ENCODE measurements around the gene PROSER3.
"Not testable (repeated sequence)": the region's sequence is repeated elsewhere in the genome, so short reads cannot be mapped to it uniquely, and the experiment has no call there.

The PROSER3 gene

DNA sequence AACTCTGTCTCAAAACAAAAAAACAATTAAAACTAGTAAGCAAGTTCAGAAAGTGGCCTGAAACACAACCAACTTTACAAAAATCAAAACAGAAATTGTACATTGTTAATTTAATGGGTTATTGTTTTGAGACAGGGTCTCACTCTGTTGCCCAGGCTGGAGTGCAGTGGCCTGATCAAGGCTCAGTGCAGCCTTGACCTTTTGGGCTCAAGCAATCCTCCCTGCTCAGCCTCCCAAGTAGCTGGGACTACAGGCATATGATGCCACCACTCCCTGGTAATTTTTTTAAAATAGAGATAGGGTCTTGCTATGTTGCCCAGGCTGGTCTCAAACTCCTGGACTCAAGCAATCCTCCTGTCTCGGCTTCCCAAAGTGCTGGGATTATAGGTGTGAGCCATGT lies 37.6 kb downstream of the PROSER3 start:
- not testable (repeated sequence) for DNase-seq

DNA sequence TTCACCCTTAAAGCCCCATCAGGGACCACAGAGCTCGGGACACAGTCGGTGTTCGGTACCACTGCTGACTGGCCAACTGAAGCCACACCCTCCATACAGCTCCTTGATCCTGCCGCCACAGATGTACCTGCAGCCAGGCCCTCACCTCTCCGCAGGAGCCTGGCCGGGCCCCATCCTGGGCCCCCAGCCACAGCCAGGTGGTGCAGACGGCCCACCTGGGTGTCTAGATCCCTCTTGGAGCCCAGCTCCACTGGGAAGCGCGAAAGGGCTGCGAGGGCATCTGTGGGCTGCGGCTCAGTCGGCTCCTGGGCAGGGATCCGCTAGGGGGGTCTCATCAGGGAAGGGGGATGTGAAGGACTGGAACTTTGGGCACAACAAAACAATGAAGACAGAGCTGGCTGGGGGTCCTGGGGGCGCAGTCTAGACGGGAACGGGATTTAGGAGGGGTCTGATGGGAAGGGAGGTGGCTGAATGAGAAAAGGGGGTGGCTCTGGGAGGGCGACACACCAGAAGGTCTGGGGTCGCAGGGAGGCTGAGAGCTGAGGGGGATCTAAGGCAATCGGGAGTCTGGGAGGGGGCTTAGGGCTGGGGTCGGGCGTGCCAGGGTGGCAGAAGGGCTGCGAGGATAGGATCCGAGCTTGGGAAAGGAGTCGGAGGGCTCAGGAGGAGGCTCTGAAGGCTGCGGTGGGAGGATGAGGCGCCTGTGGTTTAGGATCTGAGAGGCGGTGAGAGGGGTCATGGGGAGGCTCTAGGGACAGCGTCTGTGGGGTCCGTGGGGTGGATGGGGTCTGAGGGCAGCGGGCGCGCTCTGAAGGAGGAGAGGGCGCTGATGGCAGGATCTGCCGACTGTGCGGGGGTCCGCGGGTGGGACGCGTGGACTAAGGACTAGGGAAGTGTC lies 38.9 kb downstream of the PROSER3 start:
- DNase-seq, result no peak

DNA sequence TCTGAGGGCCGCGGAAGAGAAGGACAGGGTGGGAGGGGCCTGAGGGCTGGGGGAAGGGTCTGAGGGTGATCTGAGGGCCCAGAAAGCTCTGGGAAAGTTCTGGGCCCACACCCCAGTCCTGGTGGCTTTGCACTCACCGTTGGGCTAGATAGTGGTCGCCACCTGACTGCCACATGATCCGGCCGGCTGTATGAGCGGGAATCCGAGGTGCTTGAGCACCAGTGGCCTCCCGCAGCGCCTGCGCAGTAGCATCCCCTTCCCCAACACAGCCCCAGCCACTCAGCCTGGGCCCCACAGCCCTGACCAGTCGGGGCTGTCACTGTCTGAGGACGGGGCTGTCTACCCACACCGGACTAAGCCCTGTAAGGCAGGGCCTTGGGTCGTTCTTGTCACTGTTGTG lies 39.7 kb downstream of the PROSER3 start:
- no peak for DNase-seq

DNA sequence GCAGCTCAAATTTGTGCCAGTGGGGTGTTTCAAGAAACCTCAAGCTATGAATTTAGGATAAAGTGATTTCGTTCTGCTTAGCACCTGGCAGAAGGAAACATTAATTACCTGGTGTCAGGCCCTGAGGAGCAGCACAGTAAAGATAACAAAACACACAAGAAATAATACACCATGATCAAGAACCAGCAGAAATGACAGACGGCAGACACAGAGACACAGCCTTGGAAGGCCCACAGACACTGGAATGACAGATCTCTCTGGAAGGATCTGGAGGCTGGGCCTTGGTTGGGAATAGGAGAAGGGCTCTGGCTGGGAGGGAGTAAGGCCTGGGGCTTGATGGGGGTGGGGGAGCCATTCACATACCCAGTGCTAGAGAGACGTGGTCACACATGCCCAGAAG lies 43.9 kb downstream of the PROSER3 start:
- DNase-seq, result no peak

DNA sequence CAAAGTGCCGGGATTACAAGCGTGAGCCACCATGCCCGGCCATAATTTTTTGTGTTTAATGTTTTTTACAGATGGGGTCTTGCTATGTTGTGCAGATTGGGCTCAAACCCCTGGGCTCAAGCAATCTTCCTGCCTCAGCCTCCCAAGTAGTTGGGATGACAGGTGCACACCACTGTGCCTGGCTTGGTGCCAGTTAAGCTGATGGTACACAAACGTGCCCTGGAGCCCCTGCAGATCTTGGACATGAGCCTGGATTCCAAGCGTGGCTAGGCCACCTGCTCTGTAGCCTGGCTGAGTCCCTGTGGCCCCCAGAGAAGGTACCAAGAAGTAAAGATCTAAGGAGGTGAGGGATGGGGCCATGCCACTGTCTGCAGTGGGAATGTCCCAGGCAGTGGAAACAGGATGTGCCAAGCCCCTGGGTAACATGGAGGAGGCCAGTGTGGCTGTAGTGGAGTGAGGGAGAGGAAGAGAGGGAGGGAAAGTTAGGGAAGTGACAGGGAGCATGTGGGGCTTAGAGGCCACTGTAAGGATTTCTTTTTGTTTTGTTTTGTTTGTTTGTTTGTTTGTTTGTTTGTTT lies 47.6 kb downstream of the PROSER3 start:
- DNase-seq, result no peak

DNA sequence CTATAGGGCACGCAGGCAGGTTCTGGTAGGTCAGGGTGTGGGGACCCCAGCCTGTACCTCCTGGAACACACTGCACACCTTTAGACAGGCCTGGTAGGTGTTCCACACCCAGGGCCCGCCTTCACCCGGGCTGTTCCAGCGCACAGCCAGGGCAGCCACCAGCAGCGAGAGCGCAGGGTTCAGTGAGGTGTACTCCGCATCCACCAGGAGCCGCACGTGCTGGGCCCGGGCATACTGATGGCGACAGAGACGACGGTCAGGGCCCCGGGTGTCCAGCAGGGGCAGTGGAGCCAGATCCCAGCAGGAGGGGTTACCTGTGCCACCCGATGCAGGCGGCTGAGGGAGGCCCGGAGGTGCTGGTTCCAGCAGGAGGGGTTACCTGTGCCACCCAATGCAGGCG lies 48.6 kb downstream of the PROSER3 start:
- no peak for DNase-seq

DNA sequence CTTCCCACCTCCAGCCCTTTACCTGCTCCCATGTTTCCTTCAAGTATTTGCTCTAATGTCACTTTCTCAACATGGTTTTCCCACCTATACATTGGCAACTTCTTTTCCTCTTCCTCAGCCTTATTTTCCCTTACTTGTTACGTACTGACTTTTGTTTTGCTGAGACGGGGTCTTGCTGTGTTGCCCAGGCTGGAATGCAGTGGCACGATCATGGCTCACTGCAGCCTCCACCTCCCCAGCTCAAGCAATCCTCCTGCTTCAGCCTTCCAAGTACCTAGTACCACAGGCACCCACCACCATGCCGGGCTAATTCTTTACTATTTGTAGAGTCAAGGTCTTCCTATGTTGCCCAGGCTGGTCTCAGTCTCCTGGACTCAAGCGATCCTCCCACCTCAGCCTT lies 49.7 kb downstream of the PROSER3 start:
- DNase-seq, result no peak

DNA sequence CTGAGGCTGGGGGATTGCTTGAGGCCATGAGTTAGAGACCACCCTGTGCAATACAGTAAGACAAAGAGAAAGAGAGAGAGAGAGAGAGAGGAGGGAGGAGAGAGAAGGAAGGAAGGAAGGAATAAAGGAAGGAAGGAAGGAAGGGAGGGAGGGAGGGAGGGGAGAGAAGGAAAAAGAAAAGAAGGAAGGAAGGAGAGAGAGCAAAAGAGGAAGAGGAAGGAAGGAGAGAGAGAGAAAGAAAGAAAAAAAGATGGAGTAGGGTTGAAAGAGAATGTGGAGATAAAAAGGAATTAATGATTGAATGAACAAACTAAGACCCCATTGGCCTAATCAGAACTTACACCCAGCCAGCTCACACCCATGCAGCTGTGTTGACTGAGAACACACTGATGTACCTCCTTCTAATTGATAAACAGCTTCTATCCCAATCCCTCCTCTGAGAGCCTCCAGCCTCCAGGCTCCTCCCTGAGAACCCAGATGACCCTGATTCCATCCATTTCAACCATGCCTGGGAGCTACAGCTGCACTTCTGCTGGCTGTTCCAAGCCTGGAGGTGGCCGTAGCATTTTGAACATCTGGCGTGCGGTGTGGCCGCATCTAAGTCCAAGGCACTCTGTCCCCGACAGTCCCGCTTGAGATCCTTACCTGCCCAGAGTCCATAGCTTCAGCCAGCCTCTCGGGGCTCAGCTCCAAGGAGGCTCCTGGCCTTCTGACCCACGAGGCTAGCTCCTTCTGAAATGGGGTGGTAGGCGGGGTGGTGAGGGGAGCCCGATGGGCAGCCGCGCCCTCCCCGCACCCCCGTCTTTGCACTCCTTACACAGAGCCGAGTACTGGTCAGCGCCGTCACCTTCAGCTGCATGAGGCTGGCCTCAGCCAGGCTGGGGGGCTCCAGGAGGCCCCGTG lies 53.6 kb downstream of the PROSER3 start:
- DNase-seq, result no peak

DNA sequence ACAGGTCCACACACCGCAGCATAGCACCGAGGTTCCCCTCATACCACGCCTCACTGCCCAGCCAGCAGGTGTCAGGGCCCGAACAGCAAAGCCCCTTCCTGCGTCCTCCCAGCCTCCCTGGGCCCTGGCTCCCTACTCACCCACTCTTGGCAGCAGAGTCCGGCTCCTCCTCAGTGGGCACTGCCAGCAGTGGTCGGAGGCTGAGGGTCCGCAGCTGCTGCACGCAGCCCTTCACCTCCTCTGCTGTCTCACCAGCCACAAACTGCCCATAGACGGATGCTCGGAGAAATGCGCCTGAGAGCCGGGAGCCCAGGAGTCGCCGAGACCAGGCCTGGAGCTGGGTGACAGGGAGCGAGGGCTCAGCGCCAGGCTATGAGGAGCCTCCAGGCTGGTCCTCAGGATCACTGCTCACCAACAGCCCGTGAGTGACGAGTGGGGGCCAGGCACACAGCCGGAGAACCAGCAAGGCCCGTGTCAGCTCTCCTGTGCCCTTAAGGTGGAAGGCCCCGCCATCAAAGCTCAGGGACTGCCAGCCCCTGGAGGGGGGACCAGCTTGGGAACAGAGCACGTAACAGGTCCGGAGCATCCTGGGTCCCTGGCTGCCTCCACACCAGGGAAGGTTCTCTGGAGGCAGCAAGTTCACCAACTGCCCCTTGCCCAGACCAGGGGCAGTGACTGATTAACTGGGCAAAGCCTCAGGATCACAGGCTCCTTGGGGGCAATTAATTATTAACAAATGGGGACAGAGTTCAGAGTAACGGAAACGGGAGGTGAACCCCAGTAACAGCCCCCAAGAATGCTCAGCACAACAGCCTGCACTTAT lies 54.5 kb downstream of the PROSER3 start, which contains the start of gene PRODH2:
Gene PRODH2 (minus strand): TSS at position 626 of the 823 bp plus-strand sequence. CDS start 40 bp downstream, at position 586.
- DNase-seq, result no peak

DNA sequence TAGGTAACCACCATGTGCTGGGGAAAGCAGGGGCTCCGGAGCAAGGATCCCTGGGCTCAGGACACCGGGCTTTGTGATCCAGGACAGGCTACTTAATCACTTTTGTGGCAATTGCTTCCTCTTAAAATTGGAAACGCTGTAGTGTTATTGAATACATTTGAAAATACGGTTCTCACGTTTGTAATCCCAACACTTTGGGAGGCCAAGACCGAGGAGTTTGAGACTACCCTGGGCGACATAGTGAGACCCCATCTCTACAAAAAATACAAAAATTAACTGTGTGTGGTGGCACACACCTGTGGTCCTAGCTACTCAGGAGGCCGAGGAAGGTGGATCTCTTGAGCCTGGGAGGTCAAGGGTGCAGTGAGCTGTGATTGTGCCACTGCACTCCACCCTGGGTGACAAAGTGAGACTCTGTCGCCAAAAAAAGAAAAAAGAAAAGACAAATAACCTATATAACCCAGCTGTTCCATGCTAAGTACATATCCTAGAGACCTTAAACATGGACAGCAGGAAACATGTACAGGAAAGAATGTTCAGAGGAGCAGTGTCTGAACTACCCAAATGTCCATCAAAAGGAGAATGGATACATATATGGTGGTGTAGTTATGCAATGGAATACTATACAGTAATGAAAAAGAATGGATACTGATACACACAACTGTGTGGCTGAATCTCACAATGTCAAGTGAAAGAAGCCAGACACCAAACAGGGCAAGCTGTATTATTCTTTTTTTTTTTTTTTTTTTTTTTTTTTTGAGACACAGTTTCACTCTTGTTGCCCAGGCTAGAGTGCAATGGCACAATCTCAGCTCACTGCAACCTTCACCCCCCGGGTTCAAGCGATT lies 55.3 kb downstream of the PROSER3 start:
- no peak for DNase-seq

DNA sequence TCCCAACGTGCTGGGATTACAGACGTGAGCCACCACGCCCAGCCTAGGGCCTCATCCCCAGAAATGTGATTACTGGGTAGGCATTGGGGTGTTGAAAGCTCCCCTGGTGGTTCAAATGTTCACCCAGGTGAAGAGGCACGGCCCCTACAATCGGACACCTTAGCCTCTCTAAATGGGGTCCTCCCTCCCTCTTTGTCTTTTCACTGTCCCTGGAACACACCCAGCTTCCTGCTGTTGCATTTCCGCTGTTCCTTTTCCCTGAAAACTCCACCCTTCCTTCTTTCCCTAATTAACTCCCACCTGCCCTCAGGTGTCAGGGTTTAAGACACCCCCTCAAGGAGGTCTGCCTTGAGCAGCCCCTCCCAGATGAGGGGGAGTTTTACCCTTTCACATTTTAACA lies 58.3 kb downstream of the PROSER3 start:
- DNase-seq, result no peak

DNA sequence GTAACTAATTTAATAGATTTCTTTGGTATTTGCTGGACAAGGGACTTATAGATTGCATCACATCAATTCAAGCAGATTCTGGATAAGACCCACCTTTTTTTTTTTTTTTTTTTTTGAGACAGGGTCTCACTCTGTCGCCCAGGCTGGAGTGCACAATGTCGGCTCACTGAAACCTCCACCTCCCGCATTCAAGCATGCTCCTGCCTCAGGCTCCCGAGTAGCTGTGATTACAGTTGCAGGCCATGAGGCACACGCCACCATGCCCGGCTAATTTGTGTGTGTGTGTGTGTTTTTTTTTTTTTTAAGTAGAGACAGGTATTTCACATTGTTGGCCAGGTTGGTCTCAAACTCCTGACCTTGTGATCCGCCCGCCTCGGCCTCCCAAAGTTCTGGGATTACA lies 58.9 kb downstream of the PROSER3 start:
- no peak for DNase-seq

DNA sequence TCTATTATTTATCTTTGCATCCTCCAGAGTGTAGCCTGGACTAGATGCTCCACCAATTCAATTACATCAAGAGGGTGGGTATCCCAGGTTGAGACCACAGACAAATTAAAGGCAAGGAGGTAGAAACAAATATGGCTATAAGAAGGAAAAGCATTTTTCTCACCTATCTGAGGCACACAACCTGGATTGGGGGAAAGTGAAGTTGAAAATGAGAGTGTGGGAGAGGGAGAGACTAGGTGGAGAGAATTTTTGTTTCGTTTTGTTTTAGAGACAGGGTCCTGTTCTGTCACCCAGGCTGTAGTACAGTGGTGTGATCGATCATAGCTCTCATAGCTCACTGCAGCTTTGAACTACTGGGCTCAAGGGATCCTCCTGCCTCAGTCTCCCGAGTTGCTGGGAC lies 60.5 kb downstream of the PROSER3 start:
- DNase-seq, result no peak
